Left colon (tissue), 2 donors: ENCODE results near the gene DUSP28. TPM values are rescaled to one million over a fixed set of nuclear protein-coding genes. Genes with fewer than 3 reads are reported as not detected.

ENCODE experiments used
- ATAC-seq: fragments of 200-7000 bp; cut with Tn5 transposase; one replicate; pipeline ENCODE4 v1.9.1; 2020; ENCODE audit warnings: mild to moderate bottlenecking, moderate library complexity
- DNase-seq, 2 donors: peaks; one replicate each; pipeline ENCODE4 v3.0.0-alpha.2; 2020
- intact Hi-C, 2 donors: fragments of 100-400 bp; cut with DNase I in 1 of 2; cut with micrococcal nuclease in 1 of 2; formaldehyde crosslinking; loops; one replicate each; pipeline versions ENCODE4 v1.11.2 to v1.14.0; 2022; cut with DNase I, micrococcal nuclease
- total RNA-seq, 2 donors: library from RNA; stranded (reverse); fragmentation: NEBNext Ultra II Directional; extraction: Animal tissue kit (Norgen Biotek cat#: 25700); gene quantifications; one replicate each; pipeline ENCODE4 v1.2.1, GENCODE V29; 2021
- donor health status: DM: no; HTN: no; CAD: no.
- donor health status: DM: yes; HTN: yes; CAD: no.

The DUSP28 gene
- total RNA-seq, 2 donors from 2014 or later, result 4.1 to 6.0 TPM

- intact Hi-C loops, result no loop called here
- DNase-seq (no peak), ATAC-seq (no peak)
Measured at GRCh38 chr2:240591784-240592183, 31.6 kb downstream of the DUSP28 start.

- DNase-seq, result no peak
- intact Hi-C loops, result no loop called here
- no peak for ATAC-seq
Measured at GRCh38 chr2:240593026-240593702, 33.0 kb downstream of the DUSP28 start.

GRCh38 chr2:240593703-240594451, 33.7 kb downstream of the DUSP28 start:
- intact Hi-C loops, result no loop called here
- DNase-seq (peak; percentile 2 to 17), ATAC-seq (no peak)

GRCh38 chr2:240594511-240595380, 34.6 kb downstream of the DUSP28 start:
- ATAC-seq, result no peak
- DNase-seq, result peak; percentile 3 to 14
- intact Hi-C loops, result no loop called here

- DNase-seq, result peak; percentile 23 to 41
- intact Hi-C loops, result no loop called here
- peak; percentile 57 for ATAC-seq
Measured at GRCh38 chr2:240595381-240596079, 35.4 kb downstream of the DUSP28 start.

GRCh38 chr2:240596080-240596460, 35.9 kb downstream of the DUSP28 start:
- intact Hi-C loops, result no loop called here
- DNase-seq (no peak), ATAC-seq (no peak)

- intact Hi-C loops, result no loop called here
- peak in 1 of 2 donors; percentile 41 for DNase-seq
- ATAC-seq, result no peak
Measured at GRCh38 chr2:240596491-240596931, 36.4 kb downstream of the DUSP28 start.

GRCh38 chr2:240597054-240597418, 36.9 kb downstream of the DUSP28 start:
- DNase-seq (peak in 1 of 2 donors; percentile 19), ATAC-seq (no peak)
- intact Hi-C loops, result no loop called here

- DNase-seq (peak in 1 of 2 donors; percentile 13), ATAC-seq (no peak)
- intact Hi-C loops, result no loop called here
Measured at GRCh38 chr2:240597419-240598181, 37.4 kb downstream of the DUSP28 start.

GRCh38 chr2:240598311-240598911, 38.3 kb downstream of the DUSP28 start:
- intact Hi-C loops, result no loop called here
- peak; percentile 2 to 15 for DNase-seq
- no peak for ATAC-seq

- intact Hi-C loops, result no loop called here
- no peak for ATAC-seq
- DNase-seq, result peak; percentile 1 to 16
Measured at GRCh38 chr2:240599141-240599583, 39.0 kb downstream of the DUSP28 start.

- ATAC-seq, result no peak
- intact Hi-C loops, result no loop called here
- DNase-seq, result peak; percentile 1 to 16
Measured at GRCh38 chr2:240600451-240600961, 40.3 kb downstream of the DUSP28 start.

GRCh38 chr2:240601061-240601830, 41.1 kb downstream of the DUSP28 start:
- intact Hi-C loops, result no loop called here
- DNase-seq (peak; percentile 4 to 21), ATAC-seq (no peak)

- intact Hi-C loops, result no loop called here
- no peak for ATAC-seq
- no peak for DNase-seq
Measured at GRCh38 chr2:240601831-240602160, 41.6 kb downstream of the DUSP28 start.

- peak; percentile 13 to 23 for DNase-seq
- ATAC-seq, result no peak
- intact Hi-C loops, result no loop called here
Measured at GRCh38 chr2:240602266-240603050, 42.3 kb downstream of the DUSP28 start.
